Measurements from ENCODE around the gene GSX1. TPM values are rescaled to one million over a fixed set of nuclear protein-coding genes. Genes with fewer than 3 reads are reported as not detected.
A peak's percentile ranks its signal among the peaks of the same experiment; 100 is the strongest.

Gene GSX1
- total RNA-seq, 1 donor from 2014 or later = not detected

DNA sequence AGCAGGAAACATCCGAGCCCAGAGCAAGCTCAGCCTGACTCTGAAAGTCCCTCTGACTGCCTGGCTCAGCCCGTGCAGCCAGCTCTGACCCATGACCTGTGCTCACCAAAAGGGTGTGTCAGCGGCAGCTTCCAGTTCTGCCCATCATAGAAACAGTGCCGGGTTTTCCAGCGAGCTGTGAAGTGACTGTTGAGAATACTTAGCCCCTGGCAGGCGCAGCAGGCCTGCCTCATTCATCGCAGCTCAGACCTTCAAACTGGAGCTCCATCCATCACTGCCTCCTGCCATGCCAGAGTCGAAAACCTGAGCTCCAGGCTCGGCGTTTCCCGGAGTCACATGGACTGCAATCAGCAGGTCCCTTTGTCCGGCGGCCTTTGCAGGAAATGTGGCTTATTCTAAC, 16.3 kb upstream of the GSX1 start:
- ATAC-seq (ENCODE audit: low read depth) = no peak
- DNase-seq = no peak
- CTCF ChIA-PET = no interaction called here

DNA sequence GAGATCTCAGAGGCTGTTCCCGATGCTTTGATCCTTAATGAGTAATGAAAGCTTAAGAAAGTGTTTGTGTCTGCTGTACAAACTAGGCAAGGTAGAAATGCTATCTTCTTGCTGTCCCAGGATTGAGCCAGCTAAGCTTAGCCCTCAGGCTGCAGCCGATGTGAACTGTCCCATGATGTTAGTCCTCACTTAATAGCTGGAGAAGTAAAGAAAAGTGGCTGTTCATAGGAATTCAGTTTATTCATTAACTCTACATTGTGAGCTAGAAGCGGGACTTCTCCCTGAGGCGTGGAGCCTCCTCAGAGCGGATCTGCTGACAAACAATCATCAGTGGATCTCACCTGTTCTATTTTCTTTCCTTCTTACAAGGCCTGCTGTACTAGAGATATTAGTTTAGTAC, 10.1 kb upstream of the GSX1 start:
- ChIA-PET CTCF (no interaction called here), POLR2A (no interaction called here)
- Mint-ChIP-seq H3K27ac (no peak overlapping the region), H3K27me3 (peaks cover 46% of the 10 kb centered on the region), H3K4me1 (no peaks in the 10 kb centered on the region), H3K4me3 (no peak overlapping the region), H3K36me3 (ENCODE audit: low read depth) (no peaks in the 10 kb centered on the region), H3K9me3 (no peaks in the 10 kb centered on the region)
- TF ChIP-seq, protein P1, sequence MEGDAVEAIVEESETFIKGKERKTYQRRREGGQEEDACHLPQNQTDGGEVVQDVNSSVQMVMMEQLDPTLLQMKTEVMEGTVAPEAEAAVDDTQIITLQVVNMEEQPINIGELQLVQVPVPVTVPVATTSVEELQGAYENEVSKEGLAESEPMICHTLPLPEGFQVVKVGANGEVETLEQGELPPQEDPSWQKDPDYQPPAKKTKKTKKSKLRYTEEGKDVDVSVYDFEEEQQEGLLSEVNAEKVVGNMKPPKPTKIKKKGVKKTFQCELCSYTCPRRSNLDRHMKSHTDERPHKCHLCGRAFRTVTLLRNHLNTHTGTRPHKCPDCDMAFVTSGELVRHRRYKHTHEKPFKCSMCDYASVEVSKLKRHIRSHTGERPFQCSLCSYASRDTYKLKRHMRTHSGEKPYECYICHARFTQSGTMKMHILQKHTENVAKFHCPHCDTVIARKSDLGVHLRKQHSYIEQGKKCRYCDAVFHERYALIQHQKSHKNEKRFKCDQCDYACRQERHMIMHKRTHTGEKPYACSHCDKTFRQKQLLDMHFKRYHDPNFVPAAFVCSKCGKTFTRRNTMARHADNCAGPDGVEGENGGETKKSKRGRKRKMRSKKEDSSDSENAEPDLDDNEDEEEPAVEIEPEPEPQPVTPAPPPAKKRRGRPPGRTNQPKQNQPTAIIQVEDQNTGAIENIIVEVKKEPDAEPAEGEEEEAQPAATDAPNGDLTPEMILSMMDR (IDR thresholded peaks at IDR 0.05) = no peak
- no peak for DNase-seq
- intact Hi-C loops (cut with micrococcal nuclease) = no loop called here
- ATAC-seq (ENCODE audit: low read depth) = no peak

More for the DNA sequence above, 16.3 kb upstream of the GSX1 start:
- Mint-ChIP-seq H3K27ac (no peak overlapping the region), H3K36me3 (ENCODE audit: low read depth) (no peaks in the 10 kb centered on the region), H3K4me1 (peaks cover 7% of the 10 kb centered on the region), H3K9me3 (no peaks in the 10 kb centered on the region), H3K4me3 (no peak overlapping the region), H3K27me3 (peaks cover 49% of the 10 kb centered on the region)
- POLR2A ChIA-PET = no interaction called here
- intact Hi-C loops (cut with micrococcal nuclease) = no loop called here
- TF ChIP-seq, protein P1 (IDR thresholded peaks at IDR 0.05) = no peak

DNA sequence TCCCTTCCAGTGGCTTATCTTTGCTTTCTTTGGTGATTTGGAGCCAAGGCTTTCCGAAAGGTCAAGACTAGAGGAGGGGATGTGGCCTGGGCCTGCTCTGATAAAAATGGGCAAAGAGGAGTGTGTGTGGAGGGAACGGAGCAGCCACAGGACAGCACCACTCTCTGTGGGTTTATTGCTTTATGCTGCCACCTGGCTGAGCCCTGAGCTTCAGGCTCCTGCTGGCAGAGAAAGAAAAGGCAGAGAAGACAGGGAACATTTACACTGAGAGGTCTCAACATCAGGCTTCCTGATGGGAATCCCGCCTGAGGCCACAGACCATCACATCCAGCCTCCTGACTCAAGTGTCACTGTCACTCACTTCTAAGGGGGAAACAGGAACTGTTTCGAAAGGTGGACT, 9.2 kb upstream of the GSX1 start:
- no peak for ATAC-seq (ENCODE audit: low read depth)
- Mint-ChIP-seq H3K9me3 (no peaks in the 10 kb centered on the region), H3K27me3 (peaks cover 44% of the 10 kb centered on the region), H3K4me1 (no peaks in the 10 kb centered on the region), H3K4me3 (no peak overlapping the region), H3K27ac (no peak overlapping the region), H3K36me3 (ENCODE audit: low read depth) (no peaks in the 10 kb centered on the region)
- ChIA-PET CTCF (no interaction called here), POLR2A (no interaction called here)
- intact Hi-C loops (cut with micrococcal nuclease) = no loop called here
- no peak for DNase-seq
- TF ChIP-seq, protein P1 (IDR thresholded peaks at IDR 0.05) = no peak

DNA sequence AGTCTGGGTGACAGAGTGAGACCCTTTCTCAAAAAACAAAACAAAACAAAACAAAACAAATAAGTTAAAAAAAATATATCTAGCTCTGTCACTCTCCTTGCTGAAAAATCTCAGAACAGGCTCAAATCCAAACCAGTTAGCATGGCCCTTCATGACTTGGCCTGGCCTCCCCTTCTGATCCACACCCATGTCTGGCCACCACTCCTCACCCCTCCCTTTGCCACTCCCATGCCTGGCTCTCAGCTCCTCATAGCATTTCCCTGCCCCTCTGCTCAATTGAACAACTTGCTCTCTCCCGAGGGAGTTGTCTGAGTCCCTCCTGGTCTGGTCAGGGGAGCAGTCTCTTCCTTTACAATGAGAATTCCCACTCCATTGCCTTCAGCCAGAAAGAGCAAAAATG, 4.0 kb upstream of the GSX1 start:
- H3K4me1 Mint-ChIP-seq = peaks cover 30% of the 10 kb centered on the region
- ChIA-PET POLR2A (interaction anchor here (0.6 kb wide), 1 partner anchor 333 kb away, joined by 3 read pairs; no protein-coding TSS in a partner anchor), CTCF (no interaction called here)
- H3K27ac Mint-ChIP-seq = no peak overlapping the region
- peaks cover 51% of the 10 kb centered on the region for H3K27me3 Mint-ChIP-seq
- TF ChIP-seq, protein P1 (IDR thresholded peaks at IDR 0.05) = no peak
- no peaks in the 10 kb centered on the region for H3K36me3 Mint-ChIP-seq (ENCODE audit: low read depth)
- ATAC-seq (ENCODE audit: low read depth) (no peak), DNase-seq (no peak)
- intact Hi-C loops (cut with micrococcal nuclease) = no loop called here
- H3K4me3 Mint-ChIP-seq = no peak overlapping the region
- no peaks in the 10 kb centered on the region for H3K9me3 Mint-ChIP-seq

DNA sequence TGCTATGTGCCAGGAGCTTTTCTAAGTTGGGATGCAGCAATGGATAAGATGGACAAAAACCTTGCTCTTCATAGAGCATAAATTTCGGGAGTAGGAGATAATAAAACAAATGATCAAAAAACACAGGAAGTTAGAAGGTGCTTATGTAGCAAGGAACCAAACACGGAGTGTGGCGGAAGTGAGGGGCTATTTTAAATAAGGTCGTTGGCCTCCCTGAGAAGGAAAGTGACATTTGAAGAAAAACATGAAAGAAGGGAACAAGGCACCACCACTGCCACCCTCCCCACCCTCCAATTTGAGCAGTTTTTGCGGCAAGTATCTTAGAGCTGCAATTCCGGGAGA, 3.2 kb upstream of the GSX1 start:
- intact Hi-C loops (cut with micrococcal nuclease) = no loop called here
- Mint-ChIP-seq H3K4me3 (peak overlapping the region; percentile 84), H3K9me3 (no peaks in the 10 kb centered on the region), H3K4me1 (peaks cover 34% of the 10 kb centered on the region), H3K27ac (no peak overlapping the region), H3K36me3 (ENCODE audit: low read depth) (no peaks in the 10 kb centered on the region), H3K27me3 (peaks cover 57% of the 10 kb centered on the region)
- ChIA-PET CTCF (no interaction called here), POLR2A (no interaction called here)
- TF ChIP-seq, protein P1 (IDR thresholded peaks at IDR 0.05) = no peak
- DNase-seq = no peak
- ATAC-seq (ENCODE audit: low read depth) = no peak

Data from activated B cell treated with CpG ODN at 0.5 μM for 24 hours (primary cell).